ENCODE data around the gene DOCK1.

The DOCK1 gene

GRCh38 chr10:127402596-127403409 lies 497.6 kb downstream of the DOCK1 start:
- no peak for DNase-seq (ENCODE audit: low spot score)

- no peak for DNase-seq (ENCODE audit: low spot score)
These were observed 500.0 kb downstream of the DOCK1 start for GRCh38 chr10:127405221-127405620.

GRCh38 chr10:127406018-127406550 lies 500.9 kb downstream of the DOCK1 start:
- no peak for DNase-seq (ENCODE audit: low spot score)

GRCh38 chr10:127407551-127407950 lies 502.3 kb downstream of the DOCK1 start:
- DNase-seq (ENCODE audit: low spot score) = no peak

GRCh38 chr10:127408112-127408710 lies 503.0 kb downstream of the DOCK1 start:
- DNase-seq (ENCODE audit: low spot score) = no peak

- DNase-seq (ENCODE audit: low spot score) = no peak
These were observed 503.5 kb downstream of the DOCK1 start for GRCh38 chr10:127408733-127409132.

- DNase-seq (ENCODE audit: low spot score) = no peak
These were observed 504.8 kb downstream of the DOCK1 start for GRCh38 chr10:127410030-127410429.

- DNase-seq (ENCODE audit: low spot score) = no peak
These were observed 505.8 kb downstream of the DOCK1 start for GRCh38 chr10:127411062-127411461.

GRCh38 chr10:127413326-127413725 lies 508.1 kb downstream of the DOCK1 start:
- no peak for DNase-seq (ENCODE audit: low spot score)

GRCh38 chr10:127414024-127414423 lies 508.8 kb downstream of the DOCK1 start:
- DNase-seq (ENCODE audit: low spot score) = no peak

- DNase-seq (ENCODE audit: low spot score) = no peak
These were observed 509.9 kb downstream of the DOCK1 start for GRCh38 chr10:127415116-127415515.

- DNase-seq (ENCODE audit: low spot score) = no peak
These were observed 510.8 kb downstream of the DOCK1 start for GRCh38 chr10:127415901-127416581.

GRCh38 chr10:127417031-127417430 lies 511.8 kb downstream of the DOCK1 start:
- no peak for DNase-seq (ENCODE audit: low spot score)

GRCh38 chr10:127417686-127418401 lies 512.6 kb downstream of the DOCK1 start:
- DNase-seq (ENCODE audit: low spot score) = no peak

GRCh38 chr10:127418536-127419168 lies 513.4 kb downstream of the DOCK1 start:
- no peak for DNase-seq (ENCODE audit: low spot score)

GRCh38 chr10:127420138-127420684 lies 515.0 kb downstream of the DOCK1 start:
- no peak for DNase-seq (ENCODE audit: low spot score)

- no peak for DNase-seq (ENCODE audit: low spot score)
These were observed 518.1 kb downstream of the DOCK1 start for GRCh38 chr10:127423218-127423915.

GRCh38 chr10:127424594-127425264 lies 519.5 kb downstream of the DOCK1 start:
- DNase-seq (ENCODE audit: low spot score) = no peak

- DNase-seq (ENCODE audit: low spot score) = no peak
These were observed 521.5 kb downstream of the DOCK1 start for GRCh38 chr10:127426746-127427145.

GRCh38 chr10:127427926-127428325 lies 522.7 kb downstream of the DOCK1 start:
- no peak for DNase-seq (ENCODE audit: low spot score)
